Right lobe of liver (tissue), 4 donors: ENCODE measurements around the gene ALDH5A1.

Source experiments
- POLR2A ChIP-seq: fragments of 450-650 bp; IDR thresholded peaks from one replicate; pipeline ENCODE4 v1.6.1; 2017; ENCODE audit warnings: antibody characterized with exemption, mild to moderate bottlenecking
- TF ChIP-seq, protein P1 (sequence below), 4 donors: fragments of 200-600 bp in 3 of 4; fragments of 450-650 bp in 1 of 4; IDR thresholded peaks; one replicate each; pipeline versions ENCODE4 v1.5.1 to v1.8.0; 2016 to 2022; ENCODE audit warnings: antibody characterized with exemption in 4 of 4, mild to moderate bottlenecking in 2 of 4
- donor health status: DM: no; HTN: no; CAD: no.
- donor health status: DM: no; HTN: no; CAD: no.
- donor health status: DM: no; HTN: yes; CAD: no.

GRCh38 chr6:24540197-24540596 lies 45.4 kb downstream of the ALDH5A1 start:
- TF ChIP-seq, protein P1, sequence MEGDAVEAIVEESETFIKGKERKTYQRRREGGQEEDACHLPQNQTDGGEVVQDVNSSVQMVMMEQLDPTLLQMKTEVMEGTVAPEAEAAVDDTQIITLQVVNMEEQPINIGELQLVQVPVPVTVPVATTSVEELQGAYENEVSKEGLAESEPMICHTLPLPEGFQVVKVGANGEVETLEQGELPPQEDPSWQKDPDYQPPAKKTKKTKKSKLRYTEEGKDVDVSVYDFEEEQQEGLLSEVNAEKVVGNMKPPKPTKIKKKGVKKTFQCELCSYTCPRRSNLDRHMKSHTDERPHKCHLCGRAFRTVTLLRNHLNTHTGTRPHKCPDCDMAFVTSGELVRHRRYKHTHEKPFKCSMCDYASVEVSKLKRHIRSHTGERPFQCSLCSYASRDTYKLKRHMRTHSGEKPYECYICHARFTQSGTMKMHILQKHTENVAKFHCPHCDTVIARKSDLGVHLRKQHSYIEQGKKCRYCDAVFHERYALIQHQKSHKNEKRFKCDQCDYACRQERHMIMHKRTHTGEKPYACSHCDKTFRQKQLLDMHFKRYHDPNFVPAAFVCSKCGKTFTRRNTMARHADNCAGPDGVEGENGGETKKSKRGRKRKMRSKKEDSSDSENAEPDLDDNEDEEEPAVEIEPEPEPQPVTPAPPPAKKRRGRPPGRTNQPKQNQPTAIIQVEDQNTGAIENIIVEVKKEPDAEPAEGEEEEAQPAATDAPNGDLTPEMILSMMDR (IDR thresholded peaks at IDR 0.05), result no peak
- TF ChIP-seq POLR2A, result no peak
